ENCODE data around the gene CD47.

DNA sequence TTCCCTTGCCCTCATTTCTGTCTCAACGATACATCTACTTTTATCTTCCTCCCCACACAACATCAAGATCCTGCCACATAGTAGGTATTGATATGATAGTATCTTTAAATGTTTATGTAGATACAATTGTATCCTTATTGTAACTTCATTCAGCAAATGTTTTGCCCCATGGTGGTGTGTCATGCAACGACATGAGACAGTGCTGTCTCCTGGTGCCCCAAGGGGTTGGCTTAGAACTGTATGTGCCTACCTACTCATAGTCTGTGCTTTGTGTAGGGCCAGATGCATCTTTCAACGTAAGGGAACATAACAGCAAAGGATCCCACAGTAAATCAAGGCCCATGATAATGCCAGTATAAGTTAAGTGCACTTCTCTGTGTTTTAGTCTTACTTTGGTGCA is 2.8 kb upstream of the CD47 start:
- no peak for TF ChIP-seq EZH2 (IDR thresholded peaks at IDR 0.05; ENCODE audit: insufficient read depth, low read length)
- TF ChIP-seq, protein P1, sequence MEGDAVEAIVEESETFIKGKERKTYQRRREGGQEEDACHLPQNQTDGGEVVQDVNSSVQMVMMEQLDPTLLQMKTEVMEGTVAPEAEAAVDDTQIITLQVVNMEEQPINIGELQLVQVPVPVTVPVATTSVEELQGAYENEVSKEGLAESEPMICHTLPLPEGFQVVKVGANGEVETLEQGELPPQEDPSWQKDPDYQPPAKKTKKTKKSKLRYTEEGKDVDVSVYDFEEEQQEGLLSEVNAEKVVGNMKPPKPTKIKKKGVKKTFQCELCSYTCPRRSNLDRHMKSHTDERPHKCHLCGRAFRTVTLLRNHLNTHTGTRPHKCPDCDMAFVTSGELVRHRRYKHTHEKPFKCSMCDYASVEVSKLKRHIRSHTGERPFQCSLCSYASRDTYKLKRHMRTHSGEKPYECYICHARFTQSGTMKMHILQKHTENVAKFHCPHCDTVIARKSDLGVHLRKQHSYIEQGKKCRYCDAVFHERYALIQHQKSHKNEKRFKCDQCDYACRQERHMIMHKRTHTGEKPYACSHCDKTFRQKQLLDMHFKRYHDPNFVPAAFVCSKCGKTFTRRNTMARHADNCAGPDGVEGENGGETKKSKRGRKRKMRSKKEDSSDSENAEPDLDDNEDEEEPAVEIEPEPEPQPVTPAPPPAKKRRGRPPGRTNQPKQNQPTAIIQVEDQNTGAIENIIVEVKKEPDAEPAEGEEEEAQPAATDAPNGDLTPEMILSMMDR (IDR thresholded peaks at IDR 0.05; ENCODE audit: insufficient read depth, low read depth, low read length) = no peak

All from astrocyte (in vitro differentiated cells and primary cell).